ENCODE data around the gene C10orf67.

DNA sequence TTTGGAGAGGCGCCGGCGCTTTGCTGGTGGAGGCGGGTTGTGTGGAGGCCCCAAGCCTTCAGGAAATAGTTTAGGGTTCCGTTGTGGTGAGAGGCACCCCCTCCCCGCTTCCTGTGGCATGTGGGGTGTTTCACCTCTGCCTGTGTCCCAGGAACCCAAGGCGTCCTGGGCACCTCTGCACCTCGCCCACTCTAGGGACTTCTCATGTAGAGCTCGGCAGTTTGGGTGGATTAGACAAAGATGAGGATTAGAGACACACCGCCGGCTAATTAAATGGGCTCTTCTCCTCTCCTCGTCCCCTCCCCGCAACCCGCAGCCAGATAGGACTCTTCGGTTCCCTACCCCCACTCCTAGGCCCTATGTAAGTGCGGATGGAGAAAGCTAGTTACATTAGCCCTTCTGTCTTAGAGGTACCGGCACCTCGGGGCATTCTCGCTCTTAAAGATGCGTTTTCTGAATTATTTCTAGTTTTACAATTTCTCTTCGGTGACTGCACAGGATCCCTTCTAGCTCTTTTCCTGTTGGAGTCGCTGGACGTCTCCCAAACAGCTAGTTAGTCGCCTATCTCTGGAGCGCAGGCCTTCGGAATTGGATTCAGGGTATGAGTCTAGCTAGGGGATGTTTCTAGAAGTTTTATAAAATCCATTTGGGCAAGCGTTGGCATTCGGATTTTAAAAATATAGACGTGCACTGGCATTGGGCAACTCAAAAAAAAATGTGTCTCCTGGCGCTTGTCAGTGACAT is 144.7 kb downstream of the C10orf67 start:
- TF ChIP-seq, protein P1, sequence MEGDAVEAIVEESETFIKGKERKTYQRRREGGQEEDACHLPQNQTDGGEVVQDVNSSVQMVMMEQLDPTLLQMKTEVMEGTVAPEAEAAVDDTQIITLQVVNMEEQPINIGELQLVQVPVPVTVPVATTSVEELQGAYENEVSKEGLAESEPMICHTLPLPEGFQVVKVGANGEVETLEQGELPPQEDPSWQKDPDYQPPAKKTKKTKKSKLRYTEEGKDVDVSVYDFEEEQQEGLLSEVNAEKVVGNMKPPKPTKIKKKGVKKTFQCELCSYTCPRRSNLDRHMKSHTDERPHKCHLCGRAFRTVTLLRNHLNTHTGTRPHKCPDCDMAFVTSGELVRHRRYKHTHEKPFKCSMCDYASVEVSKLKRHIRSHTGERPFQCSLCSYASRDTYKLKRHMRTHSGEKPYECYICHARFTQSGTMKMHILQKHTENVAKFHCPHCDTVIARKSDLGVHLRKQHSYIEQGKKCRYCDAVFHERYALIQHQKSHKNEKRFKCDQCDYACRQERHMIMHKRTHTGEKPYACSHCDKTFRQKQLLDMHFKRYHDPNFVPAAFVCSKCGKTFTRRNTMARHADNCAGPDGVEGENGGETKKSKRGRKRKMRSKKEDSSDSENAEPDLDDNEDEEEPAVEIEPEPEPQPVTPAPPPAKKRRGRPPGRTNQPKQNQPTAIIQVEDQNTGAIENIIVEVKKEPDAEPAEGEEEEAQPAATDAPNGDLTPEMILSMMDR (conservative IDR thresholded peaks at IDR 0.05; ENCODE audit: low read length): no peak
- no peak for TF ChIP-seq EZH2phosphoT487 (IDR thresholded peaks at IDR 0.05; ENCODE audit: borderline replicate concordance, low read depth, low read length)

Data from OCI-LY7 (cell line).